ENCODE results near the gene SYCP2L. TPM values are rescaled to one million over a fixed set of nuclear protein-coding genes. Genes with fewer than 3 reads are reported as not detected.

Gene SYCP2L
- total and polyA plus RNA-seq, 2 of the 4 experiments (the other 2 are of a cell fraction), result 0.05 TPM; not detected in 1

DNA sequence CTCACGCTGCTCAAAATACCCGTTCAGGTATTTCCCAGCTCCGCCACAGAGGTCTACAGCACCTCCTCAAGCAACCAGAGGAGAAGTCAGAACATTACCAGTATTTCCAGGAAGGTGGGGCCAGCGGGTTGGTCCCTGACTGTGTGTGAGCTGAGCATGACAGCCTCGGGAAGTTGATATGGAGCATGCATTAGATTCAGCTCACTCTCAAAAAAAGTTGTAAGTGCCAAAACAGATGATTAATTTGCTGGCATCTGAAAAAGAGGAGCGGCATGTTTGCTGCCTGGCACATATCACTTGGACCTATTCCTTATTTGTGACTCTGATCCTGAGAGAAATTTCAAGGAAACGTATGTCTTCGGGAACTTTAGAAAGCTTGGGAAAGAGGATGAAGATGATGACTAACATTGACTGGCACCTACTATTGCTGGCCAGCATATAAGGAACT lies 125.0 kb downstream of the SYCP2L start:
- Histone ChIP-seq H2AK9ac (replicated peaks; ENCODE audit: low read depth, low read length, poor library complexity) (no peak overlapping the region), H3K18ac (ENCODE audit: low read depth, low read length) (0 out of 2 replicates have a peak overlapping the region, but pooled peaks have one; percentile 30), H2BK120ac (ENCODE audit: low read depth, low read length) (no peak overlapping the region), H3K14ac (replicated peaks; ENCODE audit: low read depth, low read length) (0 out of 2 replicates have a peak overlapping the region, but pooled peaks have one; percentile 4), H2BK15ac (ENCODE audit: low read depth, low read length) (no peak overlapping the region), H4K5ac (ENCODE audit: low read depth, low read length) (no peak overlapping the region), H3K4me3 (ENCODE audit: insufficient read depth, low read depth, low read length) (no peak overlapping the region), H3K79me1 (ENCODE audit: low read depth in 1 of 2, low read length in 2 of 2) (peaks cover 0 to 4% of the 10 kb centered on the region in 2 experiments; a peak in 1 of 4 replicates), H4K20me1 (ENCODE audit: insufficient read depth, low read length) (no peaks in the 10 kb centered on the region), H2BK5ac (ENCODE audit: low read depth, low read length, poor library complexity, severe bottlenecking) (no peak overlapping the region), H3K23ac (ENCODE audit: low read depth, low read length) (no peak overlapping the region), H3K9me1 (ENCODE audit: insufficient read depth, low read length) (peaks cover 13% of the 10 kb centered on the region), H4K91ac (ENCODE audit: insufficient read depth, low read depth, low read length) (no peak overlapping the region), H3K27me3 (ENCODE audit: control insufficient read depth, insufficient read depth, low read length) (no peaks in the 10 kb centered on the region), H3K36me3 (ENCODE audit: control insufficient read depth, insufficient read depth, low read length) (no peaks in the 10 kb centered on the region), H4K8ac (ENCODE audit: low read depth in 2 of 2, low read length in 2 of 2) (0 out of 4 replicates have a peak overlapping the region, but pooled peaks of 1 of the 2 experiments have one; percentile 13), H2AFZ (replicated peaks; ENCODE audit: low read length, poor library complexity) (peak overlapping the region; percentile 5), H3K4me1 (ENCODE audit: control insufficient read depth, insufficient read depth, low read length) (peaks cover 19% of the 10 kb centered on the region), H3K56ac (ENCODE audit: extremely low read depth, insufficient read depth, low read length) (no peak overlapping the region), H2BK20ac (ENCODE audit: low read depth, low read length) (no peak overlapping the region), H3K4ac (ENCODE audit: low read depth, low read length) (no peak overlapping the region), H2AK5ac (ENCODE audit: low read depth, low read length) (no peak overlapping the region; the same call in 1 of the 2 replicates), H3K9ac (ENCODE audit: low read depth, low read length) (no peak overlapping the region), H3K4me2 (ENCODE audit: low read depth, low read length) (no peak overlapping the region), H3K27ac (ENCODE audit: insufficient read depth, low read length) (no peak overlapping the region), H3K9me3 (ENCODE audit: control insufficient read depth, insufficient read depth, low read length) (no peaks in the 10 kb centered on the region)
- DNase-seq (no peak), ATAC-seq (ENCODE audit: low read depth) (no peak)
- in situ Hi-C loops (cut with MboI; ENCODE audit: low sequenced_read_pairs), result no loop called here
- CTCF ChIA-PET, result interaction anchor here (1.4 kb wide), 1 partner anchor 58 kb away, joined by 4 read pairs; no protein-coding TSS in a partner anchor
- WGBS, 2 experiments (ENCODE audit: extremely low coverage in 2 of 2, insufficient read length in 1 of 2), result 14% methylated on average over 1 of the region's 8 CpGs; no CpG with 5 or more reads in 1 of the 2 experiments
- dilution Hi-C loops (cut with HindIII; ENCODE audit: low sequenced_read_pairs, unreplicated experiment), result no loop called here
- intact Hi-C loops (cut with micrococcal nuclease), result no loop called here
- TF ChIP-seq, protein P1, sequence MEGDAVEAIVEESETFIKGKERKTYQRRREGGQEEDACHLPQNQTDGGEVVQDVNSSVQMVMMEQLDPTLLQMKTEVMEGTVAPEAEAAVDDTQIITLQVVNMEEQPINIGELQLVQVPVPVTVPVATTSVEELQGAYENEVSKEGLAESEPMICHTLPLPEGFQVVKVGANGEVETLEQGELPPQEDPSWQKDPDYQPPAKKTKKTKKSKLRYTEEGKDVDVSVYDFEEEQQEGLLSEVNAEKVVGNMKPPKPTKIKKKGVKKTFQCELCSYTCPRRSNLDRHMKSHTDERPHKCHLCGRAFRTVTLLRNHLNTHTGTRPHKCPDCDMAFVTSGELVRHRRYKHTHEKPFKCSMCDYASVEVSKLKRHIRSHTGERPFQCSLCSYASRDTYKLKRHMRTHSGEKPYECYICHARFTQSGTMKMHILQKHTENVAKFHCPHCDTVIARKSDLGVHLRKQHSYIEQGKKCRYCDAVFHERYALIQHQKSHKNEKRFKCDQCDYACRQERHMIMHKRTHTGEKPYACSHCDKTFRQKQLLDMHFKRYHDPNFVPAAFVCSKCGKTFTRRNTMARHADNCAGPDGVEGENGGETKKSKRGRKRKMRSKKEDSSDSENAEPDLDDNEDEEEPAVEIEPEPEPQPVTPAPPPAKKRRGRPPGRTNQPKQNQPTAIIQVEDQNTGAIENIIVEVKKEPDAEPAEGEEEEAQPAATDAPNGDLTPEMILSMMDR (conservative IDR thresholded peaks at IDR 0.05; ENCODE audit: low read depth, low read length), result no peak
- no peak for TF ChIP-seq MAFK (IDR thresholded peaks at IDR 0.05; ENCODE audit: low read depth, low read length)
- no peak for TF ChIP-seq MXI1 (IDR thresholded peaks at IDR 0.05; ENCODE audit: borderline replicate concordance, low read depth, low read length)
- no peak for TF ChIP-seq POLR2A (IDR thresholded peaks at IDR 0.05; ENCODE audit: low read depth, low read length)
- no peak for TF ChIP-seq CHD1 (IDR thresholded peaks at IDR 0.05; ENCODE audit: low read depth, low read length)
- TF ChIP-seq USF2 (IDR thresholded peaks at IDR 0.05; ENCODE audit: low read depth, low read length), result no peak
- BruUV-seq (replicated peaks), result no TSS peak
- POLR2A ChIA-PET (ENCODE audit: unreplicated experiment), result no interaction called here

Measured in IMR-90 (cell line).